ENCODE results near the gene ETNPPL. TPM values are rescaled to one million over a fixed set of nuclear protein-coding genes. Genes with fewer than 3 reads are reported as not detected.

Gene ETNPPL
- total RNA-seq, 1 experiment from 2014 or later: 0.66 TPM

- TF ChIP-seq MLX (CRISPR knock-in tag; IDR thresholded peaks at IDR 0.05) (no peak), NR3C1 (CRISPR knock-in tag; conservative IDR thresholded peaks at IDR 0.05; ENCODE audit: low read depth) (no peak)
Measured at GRCh38 chr4:108709234-108709633, 53.6 kb downstream of the ETNPPL start (continued).

GRCh38 chr4:108706289-108706688, 56.6 kb downstream of the ETNPPL start:
- Mint-ChIP-seq H3K9me3 (peaks cover 6% of the 10 kb centered on the region), H3K36me3 (no peaks in the 10 kb centered on the region), H3K27me3 (ENCODE audit: low read depth) (no peaks in the 10 kb centered on the region), H3K27ac (no peak overlapping the region), H3K4me3 (no peak overlapping the region), H3K4me1 (peaks cover 7% of the 10 kb centered on the region; the same call in 1 of the 2 replicates)
- no peak for TF ChIP-seq NFE2L1 (CRISPR knock-in tag; IDR thresholded peaks at IDR 0.05)
- TF ChIP-seq USF2 (CRISPR knock-in tag; IDR thresholded peaks at IDR 0.05): no peak
- TF ChIP-seq ELF4 (CRISPR knock-in tag; IDR thresholded peaks at IDR 0.05; ENCODE audit: low read depth): no peak
- TF ChIP-seq ZNF219 (CRISPR knock-in tag; IDR thresholded peaks at IDR 0.05; ENCODE audit: borderline replicate concordance): no peak
- TF ChIP-seq CBFB (CRISPR knock-in tag; IDR thresholded peaks at IDR 0.05; ENCODE audit: low read depth): no peak
- TF ChIP-seq MLX (CRISPR knock-in tag; IDR thresholded peaks at IDR 0.05): no peak
- no peak for TF ChIP-seq ESRRA (CRISPR knock-in tag; IDR thresholded peaks at IDR 0.05; ENCODE audit: borderline replicate concordance)
- no peak for TF ChIP-seq FOXP4 (CRISPR knock-in tag; IDR thresholded peaks at IDR 0.05)
- TF ChIP-seq CDX4 (CRISPR knock-in tag; IDR thresholded peaks at IDR 0.05; ENCODE audit: borderline replicate concordance): no peak
- ChIA-PET CTCF (no interaction called here), POLR2A (no interaction called here)
- DNase-seq (ENCODE audit: low spot score) (no peak), ATAC-seq (no peak)

GRCh38 chr4:108703966-108704365, 58.9 kb downstream of the ETNPPL start:
- POLR2A ChIA-PET: no interaction called here
- H3K9me3 Mint-ChIP-seq: no peaks in the 10 kb centered on the region
- ATAC-seq: no peak
- H3K4me1 Mint-ChIP-seq: no peaks in the 10 kb centered on the region
- no peaks in the 10 kb centered on the region for H3K36me3 Mint-ChIP-seq
- H3K27ac Mint-ChIP-seq: no peak overlapping the region
- no peaks in the 10 kb centered on the region for H3K27me3 Mint-ChIP-seq (ENCODE audit: low read depth)
- no peak for DNase-seq (ENCODE audit: low spot score)
- H3K4me3 Mint-ChIP-seq: no peak overlapping the region
- CTCF ChIA-PET: interaction anchor here (0.8 kb wide), 1 partner anchor 11 kb away, joined by 3 read pairs; no protein-coding TSS in a partner anchor
- TF ChIP-seq CREM (CRISPR knock-in tag; IDR thresholded peaks at IDR 0.05): no peak
- TF ChIP-seq USF1 (CRISPR knock-in tag; IDR thresholded peaks at IDR 0.05): no peak
- no peak for TF ChIP-seq JUN (CRISPR knock-in tag; IDR thresholded peaks at IDR 0.05)
- TF ChIP-seq CDX4 (CRISPR knock-in tag; IDR thresholded peaks at IDR 0.05; ENCODE audit: borderline replicate concordance): no peak
- TF ChIP-seq IRF2 (CRISPR knock-in tag; IDR thresholded peaks at IDR 0.05; ENCODE audit: borderline replicate concordance, low read depth): no peak
- no peak for TF ChIP-seq ZNF121 (CRISPR knock-in tag; IDR thresholded peaks at IDR 0.05)
- TF ChIP-seq TEAD1 (CRISPR knock-in tag; IDR thresholded peaks at IDR 0.05): no peak
- no peak for TF ChIP-seq OVOL2 (CRISPR knock-in tag; IDR thresholded peaks at IDR 0.05; ENCODE audit: borderline replicate concordance)
- no peak for TF ChIP-seq ATF3 (CRISPR knock-in tag; conservative IDR thresholded peaks at IDR 0.05)
- no peak for TF ChIP-seq ZNF416 (CRISPR knock-in tag; IDR thresholded peaks at IDR 0.05)
- no peak for TF ChIP-seq GABPB1 (CRISPR knock-in tag; IDR thresholded peaks at IDR 0.05)
- TF ChIP-seq CREB1 (CRISPR knock-in tag; IDR thresholded peaks at IDR 0.05): no peak
- TF ChIP-seq ZBTB21 (CRISPR knock-in tag; IDR thresholded peaks at IDR 0.05; ENCODE audit: borderline replicate concordance): no peak
- no peak for TF ChIP-seq ZNF423 (CRISPR knock-in tag; IDR thresholded peaks at IDR 0.05)
- TF ChIP-seq ATF1 (CRISPR knock-in tag; IDR thresholded peaks at IDR 0.05): no peak
- TF ChIP-seq FOXK1 (CRISPR knock-in tag; IDR thresholded peaks at IDR 0.05): no peak
- no peak for TF ChIP-seq ZNF263 (CRISPR knock-in tag; IDR thresholded peaks at IDR 0.05; ENCODE audit: low read depth)
- no peak for TF ChIP-seq RORB (CRISPR knock-in tag; IDR thresholded peaks at IDR 0.05)
